ENCODE measurements around the gene UBE2N.

DNA sequence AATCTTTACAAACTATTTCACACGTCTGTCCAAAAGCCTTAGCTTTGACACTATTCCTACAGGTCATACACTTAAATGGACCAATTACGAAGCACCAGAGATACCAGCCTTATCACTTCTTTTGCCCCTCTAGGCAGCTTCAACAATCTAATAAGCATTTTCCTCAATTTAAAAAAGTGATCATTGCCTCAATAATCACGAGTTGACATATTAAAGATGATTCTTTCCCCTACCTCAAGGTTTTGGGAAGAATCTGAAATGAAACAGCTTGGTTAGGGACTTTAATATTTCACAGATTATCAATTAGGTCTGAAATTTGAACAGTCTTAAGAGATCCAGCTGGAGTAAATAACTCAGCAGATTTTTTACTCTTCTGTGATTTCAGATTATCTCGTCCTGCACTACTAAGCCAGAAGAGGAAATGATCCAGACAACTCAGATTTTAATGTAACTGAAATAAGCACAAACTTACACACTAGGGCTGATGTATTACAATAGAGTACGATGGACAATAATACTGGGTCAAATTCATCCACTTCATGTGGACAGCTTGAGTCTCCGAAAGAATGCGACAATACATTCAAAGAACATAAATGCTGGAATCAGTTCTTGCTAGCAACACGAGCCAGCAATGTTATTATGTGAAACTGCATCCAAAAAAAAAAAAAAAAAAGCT lies 15.9 kb downstream of the UBE2N start:
- TF ChIP-seq POLR2AphosphoS5 (IDR thresholded peaks at IDR 0.05): no peak
- TF ChIP-seq, protein P1, sequence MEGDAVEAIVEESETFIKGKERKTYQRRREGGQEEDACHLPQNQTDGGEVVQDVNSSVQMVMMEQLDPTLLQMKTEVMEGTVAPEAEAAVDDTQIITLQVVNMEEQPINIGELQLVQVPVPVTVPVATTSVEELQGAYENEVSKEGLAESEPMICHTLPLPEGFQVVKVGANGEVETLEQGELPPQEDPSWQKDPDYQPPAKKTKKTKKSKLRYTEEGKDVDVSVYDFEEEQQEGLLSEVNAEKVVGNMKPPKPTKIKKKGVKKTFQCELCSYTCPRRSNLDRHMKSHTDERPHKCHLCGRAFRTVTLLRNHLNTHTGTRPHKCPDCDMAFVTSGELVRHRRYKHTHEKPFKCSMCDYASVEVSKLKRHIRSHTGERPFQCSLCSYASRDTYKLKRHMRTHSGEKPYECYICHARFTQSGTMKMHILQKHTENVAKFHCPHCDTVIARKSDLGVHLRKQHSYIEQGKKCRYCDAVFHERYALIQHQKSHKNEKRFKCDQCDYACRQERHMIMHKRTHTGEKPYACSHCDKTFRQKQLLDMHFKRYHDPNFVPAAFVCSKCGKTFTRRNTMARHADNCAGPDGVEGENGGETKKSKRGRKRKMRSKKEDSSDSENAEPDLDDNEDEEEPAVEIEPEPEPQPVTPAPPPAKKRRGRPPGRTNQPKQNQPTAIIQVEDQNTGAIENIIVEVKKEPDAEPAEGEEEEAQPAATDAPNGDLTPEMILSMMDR (IDR thresholded peaks at IDR 0.05): no peak

All from transverse colon (tissue), 4 donors.